Keratinocyte (primary cell): ENCODE data around the gene MATK. TPM values are rescaled to one million over a fixed set of nuclear protein-coding genes. Genes with fewer than 3 reads are reported as not detected.

Experiments used
- DNase-seq: peaks from one replicate; pipeline ENCODE4 v3.0.0-alpha.2; 2011; ENCODE audit warnings: low read depth, missing footprints, low spot score
- FAIRE-seq: peaks from 2 replicates; lab custom pipeline; 2011; peaks lifted over from hg19 to GRCh38; lab: Jason Lieb, UNC
- H2AFZ ChIP-seq: 2 replicates; pipeline ENCODE4 v1.6.0; 2012; ENCODE audit warnings: low read length, control low read depth, inconsistent platforms; ENCODE audit not compliant: control insufficient read depth
- H3K27ac ChIP-seq: 2 replicates; pipeline ENCODE4 v1.5.1; 2011; ENCODE audit warnings: low read length; ENCODE audit not compliant: control insufficient read depth, insufficient read depth
- H3K27me3 ChIP-seq: 3 replicates; pipeline ENCODE4 v1.6.0; 2011; ENCODE audit warnings: low read length; ENCODE audit not compliant: control insufficient read depth, insufficient read depth; ENCODE audit errors: extremely low read depth
- H3K36me3 ChIP-seq, 2 experiments: 2 replicates in 1 of 2; 3 replicates in 1 of 2; pipeline ENCODE4 v1.5.1; 2011; ENCODE audit warnings: low read length in 2 of 2, mild to moderate bottlenecking in 1 of 2; ENCODE audit not compliant: control insufficient read depth in 2 of 2, insufficient read depth in 2 of 2; ENCODE audit errors: extremely low read depth in 1 of 2
- H3K4me1 ChIP-seq: 3 replicates; pipeline ENCODE4 v1.5.1; 2011; ENCODE audit warnings: low read length; ENCODE audit not compliant: control insufficient read depth, insufficient read depth; ENCODE audit errors: extremely low read depth
- H3K4me2 ChIP-seq: 3 replicates; pipeline ENCODE4 v1.6.0; 2011; ENCODE audit warnings: low read depth, low read length; ENCODE audit not compliant: control insufficient read depth, insufficient read depth; ENCODE audit errors: extremely low read depth
- H3K4me3 ChIP-seq, 3 experiments: fragments of 200-600 bp in 1 of 3; sonication (generic) in 1 of 3; 2 replicates in 2 of 3; 3 replicates in 1 of 3; pipeline ENCODE4 v1.5.1; 2011 to 2016; ENCODE audit warnings: low read length in 3 of 3, mild to moderate bottlenecking in 3 of 3, control low read depth in 2 of 3, inconsistent platforms in 1 of 3, low read depth in 1 of 3, mixed read lengths in 1 of 3, mixed run types in 1 of 3, moderate library complexity in 1 of 3; ENCODE audit not compliant: control insufficient read depth in 2 of 3, insufficient read depth in 2 of 3; ENCODE audit errors: extremely low read depth in 1 of 3
- H3K79me2 ChIP-seq: 2 replicates; pipeline ENCODE4 v1.6.0; 2012; ENCODE audit warnings: low read length; ENCODE audit not compliant: control insufficient read depth, insufficient read depth
- H3K9ac ChIP-seq: 3 replicates; pipeline ENCODE4 v1.6.0; 2011; ENCODE audit warnings: low read length; ENCODE audit not compliant: control insufficient read depth, insufficient read depth; ENCODE audit errors: extremely low read depth
- H3K9me1 ChIP-seq: 3 replicates; pipeline ENCODE4 v1.6.0; 2011; ENCODE audit warnings: low read length; ENCODE audit not compliant: control insufficient read depth, insufficient read depth; ENCODE audit errors: extremely low read depth
- H3K9me3 ChIP-seq: 2 replicates; pipeline ENCODE4 v1.5.1; 2012; ENCODE audit warnings: low read depth, low read length; ENCODE audit not compliant: control insufficient read depth
- H4K20me1 ChIP-seq: 3 replicates; pipeline ENCODE4 v1.6.0; 2011; ENCODE audit warnings: low read length; ENCODE audit not compliant: control insufficient read depth, insufficient read depth; ENCODE audit errors: extremely low read depth
- EZH2 ChIP-seq: IDR thresholded peaks from one replicate; pipeline ENCODE4 v1.6.1; 2012; ENCODE audit warnings: inconsistent platforms, mild to moderate bottlenecking, low read length, moderate library complexity
- dilution Hi-C: fragments of 300-500 bp; cut with MboI; formaldehyde crosslinking; loops from one replicate; pipeline ENCODE4 v1.7.0; 2020; ENCODE audit warnings: low sequenced_read_pairs; ENCODE audit not compliant: extremely low pct_ligation_motif_present
- polyA plus RNA-seq, 5 experiments: library from polyadenylated mRNA; depleted of rRNA in 3 of 5; stranded (reverse) in 3 of 5; stranded (forward) in 1 of 5; unstranded in 1 of 5; fragments of >200 nt; gene quantifications; 1 replicate in 1 of 5; 2 replicates in 3 of 5; 3 replicates in 1 of 5; pipeline versions ENCODE4 v1.2.1 to v1.2.3, GENCODE V29; 2011 to 2012; ENCODE audit warnings: missing spikeins in 2 of 5, low read depth in 1 of 5, low replicate concordance in 1 of 5
- TF ChIP-seq, protein P1 (sequence below), 3 experiments: IDR thresholded peaks in 1 of 3; conservative IDR thresholded peaks in 1 of 3; optimal IDR thresholded peaks in 1 of 3; 2 replicates in 2 of 3; 3 replicates in 1 of 3; pipeline versions ENCODE3 to v1.5.1; 2011; ENCODE audit warnings: low read length in 3 of 3, mild to moderate bottlenecking in 3 of 3, moderate library complexity in 2 of 3, control low read depth in 1 of 3, inconsistent platforms in 1 of 3; ENCODE audit not compliant: insufficient read depth in 2 of 3; ENCODE audit errors: extremely low read depth in 1 of 3

Gene MATK
- polyA plus RNA-seq, 1 donor (not counting 4 experiments of a cell fraction or from before 2014, with no cell fraction given): 0.16 TPM

DNA sequence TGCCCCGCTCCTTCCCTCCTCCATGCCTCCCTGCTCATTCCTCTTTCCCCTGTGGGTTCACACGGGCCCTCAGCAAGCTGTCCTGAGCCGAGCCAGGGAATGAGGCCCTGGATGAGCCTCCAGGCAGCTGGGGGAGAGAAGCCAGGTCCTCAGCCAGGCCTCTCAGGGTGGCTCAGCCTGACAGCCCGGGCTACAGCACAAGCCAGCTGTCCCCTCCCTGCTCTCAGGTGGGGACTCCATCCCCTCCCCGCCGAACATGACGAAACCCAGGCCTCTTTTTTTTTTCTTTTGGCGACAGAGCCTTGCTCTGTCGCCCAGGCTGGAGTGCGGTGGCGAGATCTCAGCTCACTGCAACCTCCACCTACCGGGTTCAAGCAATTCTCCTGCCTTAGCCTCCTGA, 40.0 kb upstream of the MATK start:
- DNase-seq (no peak), FAIRE-seq (no peak)
- Histone ChIP-seq H3K36me3 (no peaks in the 10 kb centered on the region), H3K27me3 (peaks cover 23% of the 10 kb centered on the region), H3K4me3 (no peak overlapping the region), H2AFZ (no peak overlapping the region), H3K4me1 (peaks cover 8% of the 10 kb centered on the region), H3K9ac (no peak overlapping the region), H3K9me1 (no peaks in the 10 kb centered on the region), H4K20me1 (no peaks in the 10 kb centered on the region), H3K79me2 (no peaks in the 10 kb centered on the region), H3K9me3 (no peaks in the 10 kb centered on the region), H3K4me2 (no peak overlapping the region), H3K27ac (no peak overlapping the region)
- TF ChIP-seq, protein P1, sequence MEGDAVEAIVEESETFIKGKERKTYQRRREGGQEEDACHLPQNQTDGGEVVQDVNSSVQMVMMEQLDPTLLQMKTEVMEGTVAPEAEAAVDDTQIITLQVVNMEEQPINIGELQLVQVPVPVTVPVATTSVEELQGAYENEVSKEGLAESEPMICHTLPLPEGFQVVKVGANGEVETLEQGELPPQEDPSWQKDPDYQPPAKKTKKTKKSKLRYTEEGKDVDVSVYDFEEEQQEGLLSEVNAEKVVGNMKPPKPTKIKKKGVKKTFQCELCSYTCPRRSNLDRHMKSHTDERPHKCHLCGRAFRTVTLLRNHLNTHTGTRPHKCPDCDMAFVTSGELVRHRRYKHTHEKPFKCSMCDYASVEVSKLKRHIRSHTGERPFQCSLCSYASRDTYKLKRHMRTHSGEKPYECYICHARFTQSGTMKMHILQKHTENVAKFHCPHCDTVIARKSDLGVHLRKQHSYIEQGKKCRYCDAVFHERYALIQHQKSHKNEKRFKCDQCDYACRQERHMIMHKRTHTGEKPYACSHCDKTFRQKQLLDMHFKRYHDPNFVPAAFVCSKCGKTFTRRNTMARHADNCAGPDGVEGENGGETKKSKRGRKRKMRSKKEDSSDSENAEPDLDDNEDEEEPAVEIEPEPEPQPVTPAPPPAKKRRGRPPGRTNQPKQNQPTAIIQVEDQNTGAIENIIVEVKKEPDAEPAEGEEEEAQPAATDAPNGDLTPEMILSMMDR (optimal IDR thresholded peaks at IDR 0.05 in 1 of 3, IDR thresholded peaks at IDR 0.05 in 1 of 3, conservative IDR thresholded peaks at IDR 0.05 in 1 of 3; ENCODE audit: extremely low read depth in 1 of 3, insufficient read depth in 2 of 3, low read length in 3 of 3): no peak
- TF ChIP-seq EZH2: no peak
- dilution Hi-C loops: no loop called here

DNA sequence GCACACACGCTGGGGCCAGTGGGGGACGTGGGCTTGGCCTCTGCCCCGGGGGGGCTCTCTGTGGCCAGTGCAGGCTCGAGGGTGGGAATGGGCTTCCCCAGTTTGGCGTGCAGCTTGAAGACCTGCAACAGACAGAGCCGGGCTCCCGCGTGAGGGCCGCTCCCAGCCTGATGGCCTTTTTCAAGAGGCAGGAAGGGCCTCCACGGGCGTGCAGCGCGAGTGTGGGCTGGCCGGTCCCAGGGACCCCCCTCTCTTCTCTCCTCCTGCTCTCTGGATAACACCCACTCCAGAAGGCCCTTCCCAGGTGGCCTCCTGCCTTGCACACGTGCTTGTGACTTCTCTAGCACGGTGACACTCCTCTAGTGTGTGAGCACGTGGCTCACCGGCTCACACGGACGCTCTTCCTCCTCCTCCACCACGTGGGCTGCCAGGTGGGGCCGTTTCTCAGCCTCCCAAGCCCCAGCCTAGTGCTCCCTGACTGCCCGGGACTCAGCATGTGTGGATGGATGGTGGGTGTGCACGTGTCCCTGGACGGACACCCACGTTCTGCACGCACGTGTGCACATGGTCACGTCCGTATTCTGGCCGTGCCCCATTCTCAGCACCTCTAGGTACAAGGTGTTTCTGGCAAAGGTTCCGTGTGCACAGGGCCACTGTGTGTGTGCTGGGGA, 39.2 kb upstream of the MATK start:
- Histone ChIP-seq H2AFZ (no peak overlapping the region), H3K27ac (no peak overlapping the region), H3K9me3 (no peaks in the 10 kb centered on the region), H3K4me3 (no peak overlapping the region), H3K9ac (no peak overlapping the region), H3K79me2 (no peaks in the 10 kb centered on the region), H3K4me2 (no peak overlapping the region), H3K9me1 (no peaks in the 10 kb centered on the region), H4K20me1 (no peaks in the 10 kb centered on the region), H3K27me3 (peaks cover 18% of the 10 kb centered on the region), H3K4me1 (peaks cover 8% of the 10 kb centered on the region), H3K36me3 (no peaks in the 10 kb centered on the region)
- TF ChIP-seq, protein P1 (optimal IDR thresholded peaks at IDR 0.05 in 1 of 3, IDR thresholded peaks at IDR 0.05 in 1 of 3, conservative IDR thresholded peaks at IDR 0.05 in 1 of 3; ENCODE audit: extremely low read depth in 1 of 3, insufficient read depth in 2 of 3, low read length in 3 of 3): no peak
- no peak for TF ChIP-seq EZH2
- DNase-seq: no peak
- no peak for FAIRE-seq
- dilution Hi-C loops: no loop called here
